Mesothelial cell of epicardium (in vitro differentiated cells): ENCODE results near the gene LRRC18. TPM values are rescaled to one million over a fixed set of nuclear protein-coding genes. Genes with fewer than 3 reads are reported as not detected.

Experiments used
- DNase-seq, 2 experiments: peaks; one replicate each; pipeline ENCODE4 v3.0.0; 2021; ENCODE audit warnings: low spot score in 2 of 2; ENCODE audit not compliant: unreplicated experiment in 2 of 2
- H3K27ac Mint-ChIP-seq: 2 replicates; pipeline ENCODE4 v1.8.0; 2021; ENCODE audit warnings: mixed read lengths
- H3K27me3 Mint-ChIP-seq: 2 replicates; pipeline ENCODE4 v1.8.0; 2021; ENCODE audit warnings: low read depth, mixed read lengths
- H3K36me3 Mint-ChIP-seq: 2 replicates; pipeline ENCODE4 v1.8.0; 2021; ENCODE audit warnings: mixed read lengths
- H3K4me1 Mint-ChIP-seq: 2 replicates; pipeline ENCODE4 v1.8.0; 2021; ENCODE audit warnings: mixed read lengths
- H3K4me3 Mint-ChIP-seq: 2 replicates; pipeline ENCODE4 v1.8.0; 2021; ENCODE audit warnings: mild to moderate bottlenecking, moderate library complexity, mixed read lengths
- H3K9me3 Mint-ChIP-seq: 2 replicates; pipeline ENCODE4 v1.8.0; 2021; ENCODE audit warnings: mixed read lengths
- CTCF ChIP-seq: fragments of 200-600 bp; sonication (generic); IDR thresholded peaks from one replicate; pipeline ENCODE4 v1.5.0; 2021; ENCODE audit warnings: antibody characterized with exemption; ENCODE audit not compliant: unreplicated experiment
- total RNA-seq: library from RNA; stranded (reverse); gene quantifications from 3 replicates; pipeline ENCODE4 v1.2.1, GENCODE V29; 2021

The LRRC18 gene
- total RNA-seq, 1 donor from 2014 or later = not detected

GRCh38 chr10:48884179-48885045, 55.2 kb downstream of the LRRC18 start:
- no peaks in the 10 kb centered on the region for H3K4me1 Mint-ChIP-seq
- no peaks in the 10 kb centered on the region for H3K36me3 Mint-ChIP-seq
- H3K4me3 Mint-ChIP-seq = no peak overlapping the region
- peaks cover 48% of the 10 kb centered on the region for H3K27me3 Mint-ChIP-seq
- no peak overlapping the region for H3K27ac Mint-ChIP-seq
- DNase-seq = no peak
- no peak for TF ChIP-seq CTCF
- no peaks in the 10 kb centered on the region for H3K9me3 Mint-ChIP-seq

DNA sequence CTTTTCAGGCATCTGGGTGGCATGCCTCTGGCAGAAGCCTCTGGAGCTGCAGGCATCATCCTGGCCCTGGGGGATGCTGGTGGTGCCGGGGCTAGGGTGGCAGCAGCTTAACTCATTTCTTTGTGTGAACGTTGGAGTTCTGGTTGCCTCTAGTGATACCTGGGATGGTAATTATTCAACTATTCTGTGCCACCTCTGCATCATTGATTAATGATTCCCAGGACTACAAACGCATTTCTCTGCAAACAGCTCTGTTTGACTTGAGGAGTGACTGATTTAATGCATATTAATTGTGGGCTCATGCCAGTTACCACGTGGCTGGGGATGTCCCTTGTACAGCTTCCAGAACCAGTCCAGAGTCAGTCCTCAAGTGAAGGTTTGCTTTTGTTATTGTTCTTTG, 55.9 kb downstream of the LRRC18 start:
- TF ChIP-seq CTCF = no peak
- H3K4me3 Mint-ChIP-seq = no peak overlapping the region
- H3K9me3 Mint-ChIP-seq = no peaks in the 10 kb centered on the region
- H3K27me3 Mint-ChIP-seq = peaks cover 45% of the 10 kb centered on the region
- no peak for DNase-seq
- H3K36me3 Mint-ChIP-seq = no peaks in the 10 kb centered on the region
- H3K4me1 Mint-ChIP-seq = no peaks in the 10 kb centered on the region
- no peak overlapping the region for H3K27ac Mint-ChIP-seq

DNA sequence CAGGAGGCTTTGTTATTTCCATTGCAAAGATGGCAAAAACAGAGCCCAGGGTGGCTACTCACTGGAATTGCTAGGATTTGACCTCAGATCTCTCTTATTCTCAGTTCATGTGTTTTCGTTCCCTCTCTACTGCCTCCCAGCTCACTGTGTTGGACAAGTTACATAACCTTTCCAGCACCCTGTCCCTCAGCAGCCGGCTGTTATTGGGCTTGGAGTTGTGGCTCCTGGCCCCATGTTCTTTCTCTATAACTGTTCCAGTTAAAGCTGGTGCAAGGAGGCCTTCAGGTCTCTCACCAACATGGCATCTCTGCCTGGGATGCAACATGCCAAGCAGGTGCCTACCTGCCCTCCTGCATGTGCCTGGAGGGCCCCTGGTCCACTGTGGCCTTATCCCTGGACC, 56.8 kb downstream of the LRRC18 start:
- Mint-ChIP-seq H3K27me3 (peaks cover 45% of the 10 kb centered on the region), H3K4me3 (no peak overlapping the region), H3K27ac (no peak overlapping the region), H3K36me3 (no peaks in the 10 kb centered on the region), H3K9me3 (no peaks in the 10 kb centered on the region), H3K4me1 (no peaks in the 10 kb centered on the region)
- TF ChIP-seq CTCF = no peak
- DNase-seq = no peak

GRCh38 chr10:48881937-48882336, 57.7 kb downstream of the LRRC18 start:
- no peak for TF ChIP-seq CTCF
- no peak for DNase-seq
- H3K27ac Mint-ChIP-seq = no peak overlapping the region
- H3K27me3 Mint-ChIP-seq = peaks cover 42% of the 10 kb centered on the region
- H3K4me1 Mint-ChIP-seq = no peaks in the 10 kb centered on the region
- H3K4me3 Mint-ChIP-seq = no peak overlapping the region
- H3K9me3 Mint-ChIP-seq = no peaks in the 10 kb centered on the region
- no peaks in the 10 kb centered on the region for H3K36me3 Mint-ChIP-seq

DNA sequence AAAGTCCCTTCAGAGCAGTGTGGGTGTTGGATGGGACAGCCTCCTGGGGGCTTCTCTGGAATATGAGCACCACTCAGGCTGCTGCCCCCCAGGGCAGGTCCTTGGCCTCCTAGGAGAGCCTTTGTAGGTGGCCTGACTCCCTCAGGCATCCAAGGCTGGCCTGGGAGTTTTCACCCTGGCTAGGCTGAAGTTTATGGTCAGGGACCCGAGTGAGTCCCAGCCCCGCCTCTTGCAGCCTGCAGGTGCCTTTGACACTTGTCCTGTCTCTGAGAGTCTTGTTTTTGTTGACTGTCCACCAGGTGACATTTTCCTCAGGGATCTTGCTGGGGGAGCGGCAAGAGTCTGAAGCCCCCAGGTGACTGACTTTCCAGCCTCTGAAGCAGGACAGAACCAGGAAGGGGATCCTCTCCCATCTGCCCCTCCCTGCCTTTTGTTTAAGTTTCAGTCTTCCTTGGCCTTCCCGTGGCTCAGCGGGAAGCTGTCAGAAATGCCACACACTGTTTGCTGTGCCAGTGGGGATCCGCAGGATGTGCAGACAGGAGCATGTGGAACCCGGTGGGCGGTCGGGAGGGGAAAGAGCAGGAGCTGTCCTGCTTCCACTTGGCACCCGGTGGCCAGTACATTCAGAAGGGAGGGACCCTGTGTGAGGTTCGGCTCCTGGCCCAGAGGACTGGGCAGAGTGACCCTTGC, 59.5 kb downstream of the LRRC18 start:
- no peak for TF ChIP-seq CTCF
- H3K27me3 Mint-ChIP-seq = peaks cover 35% of the 10 kb centered on the region
- no peaks in the 10 kb centered on the region for H3K4me1 Mint-ChIP-seq
- no peak overlapping the region for H3K27ac Mint-ChIP-seq
- no peaks in the 10 kb centered on the region for H3K9me3 Mint-ChIP-seq
- H3K36me3 Mint-ChIP-seq = no peaks in the 10 kb centered on the region
- DNase-seq = no peak
- no peak overlapping the region for H3K4me3 Mint-ChIP-seq
